ENCODE results near the gene AKR1C2.

The AKR1C2 gene

GRCh38 chr10:4939224-4940072 is 64.2 kb downstream of the AKR1C2 start:
- no peak for TF ChIP-seq CTCF (conservative IDR thresholded peaks at IDR 0.05; ENCODE audit: low read length)
- no peak for DNase-seq (ENCODE audit: low read depth)
- H3K4me3 ChIP-seq (ENCODE audit: low read length) = no peak overlapping the region
